GM23338 (cell line): ENCODE data around the gene SLC35B3. TPM values are rescaled to one million over a fixed set of nuclear protein-coding genes. Genes with fewer than 3 reads are reported as not detected.

ENCODE experiments used
- ATAC-seq: fragments of 200-7000 bp; cut with Tn5 transposase; 3 replicates; pipeline ENCODE4 v1.9.1; 2020
- DNase-seq: peaks from one replicate; pipeline ENCODE4 v3.0.0-alpha.2; 2015; ENCODE audit warnings: low spot score
- H2AFZ ChIP-seq: fragments of 200-600 bp; sonication (generic); 2 replicates; pipeline ENCODE4 v1.8.0; 2016; ENCODE audit warnings: antibody characterized with exemption, mild to moderate bottlenecking, moderate library complexity
- H3F3A ChIP-seq: fragments of 200-600 bp; sonication (generic); replicated peaks from 2 replicates; pipeline ENCODE4 v1.8.0; 2017; ENCODE audit warnings: antibody characterized with exemption, mixed run types, low read depth
- H3K27ac ChIP-seq: fragments of 200-600 bp; sonication (generic); 2 replicates; pipeline ENCODE4 v1.6.1; 2016; ENCODE audit warnings: low read depth
- H3K27me3 ChIP-seq: fragments of 200-600 bp; sonication (generic); 2 replicates; pipeline ENCODE4 v1.8.0; 2016; ENCODE audit warnings: mild to moderate bottlenecking, mixed run types, moderate library complexity; ENCODE audit not compliant: insufficient read depth
- H3K36me3 ChIP-seq: fragments of 200-600 bp; sonication (generic); 2 replicates; pipeline ENCODE4 v1.8.0; 2016; ENCODE audit warnings: mild to moderate bottlenecking; ENCODE audit not compliant: insufficient read depth
- H3K4me1 ChIP-seq: fragments of 200-600 bp; sonication (generic); 2 replicates; pipeline ENCODE4 v1.8.0; 2016; ENCODE audit warnings: mild to moderate bottlenecking, moderate library complexity; ENCODE audit not compliant: insufficient read depth
- H3K4me2 ChIP-seq: fragments of 200-600 bp; sonication (generic); 2 replicates; pipeline ENCODE4 v1.7.1; 2017; ENCODE audit warnings: mixed run types
- H3K4me3 ChIP-seq: fragments of 200-600 bp; sonication (generic); 2 replicates; pipeline ENCODE4 v1.6.1; 2016; ENCODE audit warnings: mixed run types
- H3K79me2 ChIP-seq: fragments of 200-600 bp; sonication (generic); replicated peaks from 2 replicates; pipeline ENCODE4 v1.8.0; 2017; ENCODE audit warnings: mild to moderate bottlenecking; ENCODE audit not compliant: insufficient read depth
- H3K9me2 ChIP-seq: fragments of 200-600 bp; sonication (generic); 2 replicates; pipeline ENCODE4 v1.8.0; 2017; ENCODE audit not compliant: insufficient read depth
- H4K20me1 ChIP-seq: fragments of 200-600 bp; sonication (generic); replicated peaks from 2 replicates; pipeline ENCODE4 v1.8.0; 2017; ENCODE audit warnings: mild to moderate bottlenecking; ENCODE audit not compliant: insufficient read depth
- H3K27ac Mint-ChIP-seq: 2 replicates; pipeline ENCODE4 v1.8.0; 2020; ENCODE audit warnings: inconsistent platforms, mild to moderate bottlenecking, moderate library complexity, mixed read lengths
- H3K27me3 Mint-ChIP-seq: 3 replicates; pipeline ENCODE4 v1.8.0; 2022; ENCODE audit warnings: low read depth, mild to moderate bottlenecking, moderate library complexity, mixed read lengths, inconsistent platforms; ENCODE audit not compliant: insufficient read depth, poor library complexity
- H3K36me3 Mint-ChIP-seq: 3 replicates; pipeline ENCODE4 v1.8.0; 2021; ENCODE audit warnings: low read depth, mild to moderate bottlenecking, inconsistent platforms, moderate library complexity, mixed read lengths
- H3K4me1 Mint-ChIP-seq: 3 replicates; pipeline ENCODE4 v1.8.0; 2020; ENCODE audit warnings: mild to moderate bottlenecking, inconsistent platforms, mixed read lengths
- H3K4me3 Mint-ChIP-seq: 3 replicates; pipeline ENCODE4 v1.8.0; 2021; ENCODE audit warnings: moderate library complexity, mild to moderate bottlenecking, inconsistent platforms, mixed read lengths
- H3K9me3 Mint-ChIP-seq: 3 replicates; pipeline ENCODE4 v1.8.0; 2020; ENCODE audit warnings: moderate library complexity, mild to moderate bottlenecking, inconsistent platforms, mixed read lengths
- CREB1 ChIP-seq: fragments of 250-450 bp; sonication (Bioruptor Pico); IDR thresholded peaks from 2 replicates; pipeline ENCODE4 v1.5.0; 2020; ENCODE audit warnings: low read depth, mild to moderate bottlenecking, moderate library complexity
- ETS1 ChIP-seq: IDR thresholded peaks from 2 replicates; pipeline ENCODE4 v1.6.1; 2016; ENCODE audit warnings: antibody characterized with exemption
- EZH2 ChIP-seq: fragments of 200-600 bp; sonication (generic); IDR thresholded peaks from one replicate; pipeline ENCODE4 v1.8.0; 2017; ENCODE audit warnings: antibody characterized with exemption, mild to moderate bottlenecking, low read depth; ENCODE audit not compliant: unreplicated experiment
- EZH2phosphoT487 ChIP-seq: fragments of 200-600 bp; sonication (generic); IDR thresholded peaks from one replicate; pipeline ENCODE4 v1.8.1; 2018; ENCODE audit warnings: antibody characterized with exemption; ENCODE audit not compliant: unreplicated experiment
- JUNB ChIP-seq: IDR thresholded peaks from one replicate; pipeline ENCODE4 v1.6.1; 2016; ENCODE audit warnings: antibody characterized with exemption; ENCODE audit not compliant: unreplicated experiment
- NANOG ChIP-seq: IDR thresholded peaks from 2 replicates; pipeline ENCODE4 v1.6.1; 2016; ENCODE audit warnings: antibody characterized with exemption, borderline replicate concordance
- POLR2AphosphoS5 ChIP-seq: IDR thresholded peaks from 2 replicates; pipeline ENCODE4 v1.6.1; 2016; ENCODE audit warnings: antibody characterized with exemption, low read depth
- REST ChIP-seq: IDR thresholded peaks from one replicate; pipeline ENCODE4 v1.6.1; 2018; ENCODE audit warnings: antibody characterized with exemption; ENCODE audit not compliant: unreplicated experiment
- STAT1 ChIP-seq: IDR thresholded peaks from one replicate; pipeline ENCODE4 v1.6.1; 2016; ENCODE audit warnings: antibody characterized with exemption; ENCODE audit not compliant: unreplicated experiment
- ZNF331 ChIP-seq: fragments of 250-450 bp; sonication (Bioruptor Pico); IDR thresholded peaks from 2 replicates; pipeline ENCODE4 v1.5.0; 2020; ENCODE audit warnings: low read depth, mild to moderate bottlenecking, moderate library complexity
- polyA plus RNA-seq: library from polyadenylated mRNA; unstranded; fragments of >200 nt; fragmentation: Nextera tagmentation; extraction: Ambion mirVana; gene quantifications from 2 replicates; pipeline ENCODE4 v1.2.1, GENCODE V29; 2016
- total RNA-seq: library from RNA; depleted of rRNA; stranded (reverse); fragments of >200 nt; shearing (Covaris generic); gene quantifications from 2 replicates; pipeline ENCODE4 v1.2.3, GENCODE V29; 2014

SLC35B3 gene
- total and polyA plus RNA-seq, 2 experiments from 2014 or later, result 7.5 to 9.0 TPM

GRCh38 chr6:8420031-8420588, 15.2 kb downstream of the SLC35B3 start (continued):
- no peak for TF ChIP-seq ZNF331
- no peak for TF ChIP-seq STAT1
- no peak for TF ChIP-seq ETS1
- TF ChIP-seq CREB1 (CRISPR knock-in tag), result no peak
- TF ChIP-seq EZH2phosphoT487, result no peak
- no peak for TF ChIP-seq JUNB
- no peak for TF ChIP-seq REST

- no peak overlapping the region for H3K27ac ChIP-seq
- no peak for DNase-seq
- no peak overlapping the region for H3K4me3 ChIP-seq
- Mint-ChIP-seq H3K36me3 (peaks cover 33% of the 10 kb centered on the region), H3K27me3 (no peaks in the 10 kb centered on the region), H3K9me3 (peaks cover 4% of the 10 kb centered on the region; the same call in 1 of the 3 replicates), H3K4me3 (no peak overlapping the region), H3K4me1 (peaks cover 21% of the 10 kb centered on the region; the same call in 2 of the 3 replicates), H3K27ac (no peak overlapping the region)
- H3K27me3 ChIP-seq, result no peaks in the 10 kb centered on the region
- H3K9me2 ChIP-seq, result no peaks in the 10 kb centered on the region
- H3K4me2 ChIP-seq, result no peak overlapping the region
- no peaks in the 10 kb centered on the region for H4K20me1 ChIP-seq
- no peaks in the 10 kb centered on the region for H3F3A ChIP-seq
- no peaks in the 10 kb centered on the region for H3K79me2 ChIP-seq
- no peaks in the 10 kb centered on the region for H3K4me1 ChIP-seq
- no peak overlapping the region for H2AFZ ChIP-seq
- H3K36me3 ChIP-seq, result peaks cover 13% of the 10 kb centered on the region; the same call in 1 of the 2 replicates
- ATAC-seq, result no peak
- TF ChIP-seq STAT1 (no peak), POLR2AphosphoS5 (no peak), EZH2phosphoT487 (no peak), REST (no peak), EZH2 (no peak), ETS1 (no peak), NANOG (no peak)
These were observed 19.4 kb downstream of the SLC35B3 start for GRCh38 chr6:8415913-8416312.
